HepG2 (cell line): ENCODE measurements around the gene SUSD3. TPM values are rescaled to one million over a fixed set of nuclear protein-coding genes. Genes with fewer than 3 reads are reported as not detected.

ENCODE experiments used
- CSRNP1 ChIP-seq: sonication (generic); formaldehyde crosslinking; IDR thresholded peaks from 2 replicates; pipeline ENCODE4 v1.8.1; 2023; ENCODE audit warnings: mild to moderate bottlenecking, missing genetic modification reagents
- ESRRA ChIP-seq: sonication (generic); formaldehyde crosslinking; IDR thresholded peaks from 2 replicates; pipeline ENCODE4 v1.5.1; 2020; ENCODE audit warnings: mild to moderate bottlenecking, low read depth, missing genetic modification reagents
- NFATC3 ChIP-seq: sonication (generic); formaldehyde crosslinking; IDR thresholded peaks from 2 replicates; pipeline ENCODE4 v1.5.1; 2020; ENCODE audit warnings: mild to moderate bottlenecking, missing genetic modification reagents
- TOPORS ChIP-seq: sonication (generic); formaldehyde crosslinking; IDR thresholded peaks from 2 replicates; pipeline ENCODE4 v1.8.0; 2023; ENCODE audit warnings: mild to moderate bottlenecking, missing genetic modification reagents
- ZNF17 ChIP-seq: sonication (generic); formaldehyde crosslinking; IDR thresholded peaks from 2 replicates; pipeline ENCODE4 v1.5.0; 2020; ENCODE audit warnings: mild to moderate bottlenecking, missing genetic modification reagents
- ZNF234 ChIP-seq: sonication (generic); formaldehyde crosslinking; conservative IDR thresholded peaks from 2 replicates; pipeline ENCODE4 v1.5.1; 2020; ENCODE audit warnings: mild to moderate bottlenecking, missing genetic modification reagents
- ZNF275 ChIP-seq: sonication (generic); formaldehyde crosslinking; IDR thresholded peaks from 2 replicates; pipeline ENCODE4 v1.8.0; 2022; ENCODE audit warnings: missing genetic modification reagents, mild to moderate bottlenecking, inconsistent platforms, borderline replicate concordance
- ZNF431 ChIP-seq: sonication (generic); formaldehyde crosslinking; IDR thresholded peaks from 2 replicates; pipeline ENCODE4 v1.9.0; 2022; ENCODE audit warnings: missing genetic modification reagents, low read depth, mild to moderate bottlenecking, borderline replicate concordance
- ZNF552 ChIP-seq: sonication (generic); formaldehyde crosslinking; IDR thresholded peaks from 2 replicates; pipeline ENCODE4 v1.9.0; 2022; ENCODE audit warnings: missing genetic modification reagents, mild to moderate bottlenecking, borderline replicate concordance
- polyA plus RNA-seq, 8 experiments: library from polyadenylated mRNA; depleted of rRNA in 3 of 8; stranded (reverse) in 7 of 8; unstranded in 1 of 8; fragments of >200 nt; fragmentation: Illumina TruSeq in 4 of 8; extraction: Trizol in 4 of 8; gene quantifications; 2 replicates each; pipeline versions ENCODE4 v1.2.1 to v1.2.3, GENCODE V29; 2011 to 2016; ENCODE audit warnings: low read depth in 4 of 8, missing spikeins in 1 of 8, mixed read lengths in 1 of 8; ENCODE audit not compliant: insufficient read depth in 1 of 8
- total RNA-seq, 5 experiments: library from RNA; depleted of rRNA; stranded (reverse); fragments of >200 nt; fragmentation: Illumina TruSeq; extraction: Trizol; gene quantifications; 2 replicates each; pipeline ENCODE4 v1.2.3, GENCODE V29; 2016; ENCODE audit warnings: low read depth in 1 of 5
- TF ChIP-seq, protein P1 (sequence below): sonication (generic); formaldehyde crosslinking; IDR thresholded peaks from 2 replicates; pipeline ENCODE4 v1.5.1; 2020; ENCODE audit warnings: mild to moderate bottlenecking, moderate library complexity, missing genetic modification reagents

Gene SUSD3
- total and polyA plus RNA-seq, 2 of the 13 experiments (the other 11 are each of a cell fraction or from before 2014, with no cell fraction given), result 7.0 to 9.1 TPM

- no peak for TF ChIP-seq NFATC3 (CRISPR knock-in tag)
- no peak for TF ChIP-seq TOPORS
- TF ChIP-seq, protein P1, sequence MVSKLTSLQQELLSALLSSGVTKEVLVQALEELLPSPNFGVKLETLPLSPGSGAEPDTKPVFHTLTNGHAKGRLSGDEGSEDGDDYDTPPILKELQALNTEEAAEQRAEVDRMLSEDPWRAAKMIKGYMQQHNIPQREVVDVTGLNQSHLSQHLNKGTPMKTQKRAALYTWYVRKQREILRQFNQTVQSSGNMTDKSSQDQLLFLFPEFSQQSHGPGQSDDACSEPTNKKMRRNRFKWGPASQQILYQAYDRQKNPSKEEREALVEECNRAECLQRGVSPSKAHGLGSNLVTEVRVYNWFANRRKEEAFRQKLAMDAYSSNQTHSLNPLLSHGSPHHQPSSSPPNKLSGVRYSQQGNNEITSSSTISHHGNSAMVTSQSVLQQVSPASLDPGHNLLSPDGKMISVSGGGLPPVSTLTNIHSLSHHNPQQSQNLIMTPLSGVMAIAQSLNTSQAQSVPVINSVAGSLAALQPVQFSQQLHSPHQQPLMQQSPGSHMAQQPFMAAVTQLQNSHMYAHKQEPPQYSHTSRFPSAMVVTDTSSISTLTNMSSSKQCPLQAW (CRISPR knock-in tag), result no peak
- no peak for TF ChIP-seq ZNF431 (CRISPR knock-in tag)
- TF ChIP-seq ZNF275, result no peak
- TF ChIP-seq ZNF234 (CRISPR knock-in tag), result no peak
- no peak for TF ChIP-seq ZNF17 (CRISPR knock-in tag)
- TF ChIP-seq ZNF552 (CRISPR knock-in tag), result no peak
- no peak for TF ChIP-seq ESRRA (CRISPR knock-in tag)
- no peak for TF ChIP-seq CSRNP1 (CRISPR knock-in tag)
- TF ChIP-seq, all 625 proteins: peak for 0
Observed at GRCh38 chr9:93064392-93065134, 6.1 kb downstream of the SUSD3 start (continued).
